ENCODE data around the gene TRIP12.
A peak's percentile ranks its signal among the peaks of the same experiment; 100 is the strongest.
"Not testable (repeated sequence)": the region's sequence is repeated elsewhere in the genome, so short reads cannot be mapped to it uniquely, and the experiment has no call there.

TRIP12 gene

DNA sequence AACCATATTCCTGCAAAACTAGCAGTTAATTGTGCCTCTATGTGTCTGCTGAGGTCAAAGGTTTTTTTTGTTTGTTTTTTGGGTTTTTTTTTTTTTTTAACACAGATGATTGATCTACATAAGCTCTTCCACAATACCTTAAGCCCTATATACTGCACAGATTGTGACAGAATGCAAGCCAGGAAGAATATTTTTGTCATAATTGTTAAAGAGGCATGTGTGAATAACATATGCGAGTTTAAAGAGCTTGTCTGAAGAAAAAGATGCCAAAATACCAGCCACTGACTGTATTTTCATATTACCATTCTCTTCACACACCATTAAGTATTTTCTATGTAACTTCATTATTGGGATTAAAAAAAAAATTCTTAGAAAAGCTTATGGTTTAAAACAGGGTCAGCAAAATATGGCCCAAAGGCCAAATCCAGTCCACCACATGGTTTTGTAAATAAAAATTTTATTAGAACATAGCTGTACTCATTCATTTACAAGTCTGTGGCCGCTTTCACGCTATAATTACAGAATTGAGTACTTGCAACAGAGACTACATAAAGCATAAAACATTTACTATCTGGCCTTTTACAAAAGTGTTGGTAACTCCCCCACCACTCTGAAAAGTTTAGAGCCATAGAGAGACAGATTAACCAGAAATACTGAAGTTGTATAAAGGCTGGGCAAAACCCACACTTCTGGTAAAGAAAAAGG lies 89.9 kb downstream of the TRIP12 start:
- no peak for DNase-seq (ENCODE audit: low spot score)

DNA sequence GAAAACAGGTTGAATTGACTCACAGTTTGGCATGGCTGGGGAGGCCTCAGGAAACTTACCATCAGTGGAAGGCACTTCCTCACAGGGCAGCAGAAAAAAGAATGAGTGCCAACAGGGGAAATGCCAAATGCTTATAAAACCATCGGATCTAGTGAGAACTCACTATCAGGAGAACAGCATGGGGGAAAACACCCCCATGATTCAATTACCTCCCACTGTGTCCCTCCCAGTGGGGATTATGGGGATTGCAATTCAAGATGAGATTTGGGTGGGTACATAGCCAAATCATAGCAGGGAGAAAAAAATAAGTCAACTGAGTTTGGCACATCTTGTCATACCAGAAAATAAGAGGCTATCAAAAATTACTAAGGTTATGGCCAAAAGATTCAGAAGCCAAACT lies 96.3 kb downstream of the TRIP12 start:
- no peak for DNase-seq (ENCODE audit: low spot score)

GRCh38 chr2:229821316-229821715 lies 100.5 kb downstream of the TRIP12 start:
- no peak for DNase-seq (ENCODE audit: low spot score)

GRCh38 chr2:229818230-229818629 lies 103.6 kb downstream of the TRIP12 start:
- no peak for DNase-seq (ENCODE audit: low spot score)

- DNase-seq (ENCODE audit: low spot score), result peak; percentile 47
Measured at GRCh38 chr2:229815858-229816257, 106.0 kb downstream of the TRIP12 start.

- DNase-seq (ENCODE audit: low spot score), result no peak
Measured at GRCh38 chr2:229815342-229815741, 106.5 kb downstream of the TRIP12 start.

DNA sequence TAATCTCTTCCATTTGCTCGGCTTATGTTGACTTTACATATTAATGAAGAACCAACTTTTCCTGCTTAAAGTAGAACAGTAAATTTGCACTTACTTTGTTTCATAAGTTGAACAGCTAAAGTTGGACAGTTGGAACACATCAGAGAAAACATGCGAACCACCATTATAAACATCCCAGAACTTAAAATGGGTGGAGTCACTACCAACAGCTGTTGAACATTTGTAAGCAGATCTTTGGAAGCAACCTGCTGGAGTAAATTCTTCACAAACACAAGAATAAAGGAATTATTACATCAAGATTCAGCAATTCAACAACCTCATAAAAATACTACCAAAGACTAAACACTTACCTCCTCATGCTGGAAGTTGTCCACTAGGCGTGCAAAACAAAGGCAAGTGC lies 111.0 kb downstream of the TRIP12 start:
- peak; percentile 15 for DNase-seq (ENCODE audit: low spot score)

GRCh38 chr2:229805559-229805958 lies 116.2 kb downstream of the TRIP12 start:
- no peak for DNase-seq (ENCODE audit: low spot score)

GRCh38 chr2:229802785-229803184 lies 119.0 kb downstream of the TRIP12 start:
- DNase-seq (ENCODE audit: low spot score), result no peak

- DNase-seq (ENCODE audit: low spot score), result peak; percentile 61
Measured at GRCh38 chr2:229800997-229801754, 120.6 kb downstream of the TRIP12 start.

DNA sequence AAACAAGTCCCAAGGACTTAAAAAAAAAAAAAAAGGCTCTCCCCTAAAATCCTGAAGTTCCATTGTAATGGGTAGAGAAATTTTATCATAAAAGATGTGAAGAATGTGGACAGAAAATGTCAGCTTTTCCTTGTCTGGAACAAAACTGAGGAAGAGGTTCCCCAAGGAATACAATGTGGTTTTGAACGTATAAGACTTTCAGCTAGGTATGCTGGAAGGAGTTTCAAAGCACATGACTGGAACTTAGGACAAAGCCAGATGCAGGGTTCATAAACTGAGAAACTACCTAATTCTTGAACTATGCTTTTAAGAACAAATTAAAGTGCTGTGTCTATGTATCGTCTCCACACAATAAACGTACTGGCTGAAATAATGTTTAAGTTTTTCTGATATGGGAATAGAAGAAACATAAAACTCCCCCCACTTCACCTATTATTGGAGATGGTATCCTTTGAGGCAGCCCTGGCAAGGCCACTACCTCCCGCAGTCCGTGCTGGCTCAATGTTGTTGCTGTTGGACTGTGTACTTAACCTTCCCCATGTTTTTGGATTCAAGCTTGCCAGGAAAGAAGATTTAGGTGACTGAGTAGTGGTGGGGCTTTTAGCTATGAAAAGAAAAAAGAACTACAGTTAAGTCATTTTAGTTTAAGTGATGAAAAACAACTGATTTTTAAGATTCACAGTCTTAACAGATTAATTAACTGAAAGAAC lies 123.2 kb downstream of the TRIP12 start:
- DNase-seq (ENCODE audit: low spot score), result no peak

DNA sequence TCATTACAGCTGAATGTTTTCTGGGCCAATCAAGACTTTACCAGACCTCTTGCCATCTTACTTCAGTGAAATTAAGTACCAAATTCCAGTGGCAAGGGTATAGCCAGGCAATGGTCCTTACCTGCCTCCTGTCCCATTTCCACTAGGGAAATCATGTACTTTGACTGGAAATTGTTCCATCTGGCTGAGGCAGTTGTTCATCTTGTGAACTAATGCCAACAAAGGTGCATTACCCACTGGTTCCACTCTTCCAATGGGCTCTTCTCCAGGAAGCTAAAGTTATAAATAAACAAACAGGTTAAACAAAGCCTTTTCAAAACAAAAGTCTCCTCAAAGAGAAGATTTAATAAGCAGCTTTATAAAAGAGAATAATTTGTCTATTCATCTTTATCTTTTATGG lies 126.8 kb downstream of the TRIP12 start:
- DNase-seq (ENCODE audit: low spot score), result no peak

- no peak for DNase-seq (ENCODE audit: low spot score)
Measured at GRCh38 chr2:229794636-229795035, 127.2 kb downstream of the TRIP12 start.

DNA sequence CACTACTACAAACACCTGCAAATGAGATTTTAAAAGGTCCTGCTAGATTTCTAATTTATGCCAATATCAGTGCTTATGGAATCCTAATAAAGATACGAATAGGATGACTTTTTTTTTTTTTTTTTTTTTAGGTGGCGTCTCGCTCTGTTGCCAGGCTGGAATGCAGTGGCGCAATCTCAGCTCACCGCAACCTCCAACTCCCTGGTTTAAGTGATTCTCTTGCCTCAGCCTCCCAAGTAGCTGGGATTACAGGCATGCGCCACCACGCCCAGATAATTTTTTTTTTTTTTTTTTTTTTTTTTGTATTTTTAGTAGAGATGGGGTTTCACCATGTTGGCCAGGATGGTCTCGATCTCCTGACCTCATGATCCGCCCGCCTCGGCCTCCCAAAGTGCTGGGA lies 135.5 kb downstream of the TRIP12 start:
- DNase-seq (ENCODE audit: low spot score), result not testable (repeated sequence)

- DNase-seq (ENCODE audit: low spot score), result no peak
Measured at GRCh38 chr2:229784791-229785190, 137.0 kb downstream of the TRIP12 start.

- DNase-seq (ENCODE audit: low spot score), result no peak
Measured at GRCh38 chr2:229783108-229783721, 138.6 kb downstream of the TRIP12 start.

- DNase-seq (ENCODE audit: low spot score), result peak; percentile 68
Measured at GRCh38 chr2:229780856-229781773, 140.7 kb downstream of the TRIP12 start.

- DNase-seq (ENCODE audit: low spot score), result no peak
Measured at GRCh38 chr2:229779650-229780049, 142.2 kb downstream of the TRIP12 start.

GRCh38 chr2:229777716-229778115 lies 144.1 kb downstream of the TRIP12 start:
- DNase-seq (ENCODE audit: low spot score), result no peak

DNA sequence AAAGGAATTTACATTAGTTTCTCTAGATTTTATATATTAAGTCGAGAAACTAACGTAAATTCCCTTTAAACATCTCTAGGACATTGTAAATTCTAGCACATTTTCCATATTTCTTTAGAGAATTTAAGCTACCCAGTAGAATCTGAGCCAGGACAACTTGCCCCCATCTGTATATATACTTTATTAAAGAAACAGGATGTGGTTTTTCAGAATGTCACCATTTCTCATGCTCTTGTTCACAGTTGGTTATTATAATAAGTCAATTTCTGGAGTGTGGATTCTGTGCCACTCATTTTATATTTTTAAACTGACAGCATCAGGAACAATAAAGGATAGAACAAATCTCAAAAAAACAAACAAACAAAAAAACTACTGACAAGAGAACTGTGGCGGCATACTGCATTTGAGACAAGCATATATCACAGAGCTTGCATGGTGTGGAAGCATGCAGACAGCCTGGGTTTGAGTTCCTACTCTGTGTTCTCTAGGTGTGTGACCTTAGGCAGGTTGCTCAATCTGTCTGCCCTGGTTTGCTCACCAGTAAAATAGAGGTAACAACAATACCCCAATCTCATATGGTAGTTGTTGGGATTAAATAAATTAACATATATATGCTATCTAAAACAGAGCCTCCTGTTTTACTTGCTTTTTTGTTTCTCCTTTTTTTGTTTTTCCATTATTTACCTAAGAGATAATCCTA lies 146.0 kb downstream of the TRIP12 start:
- DNase-seq (ENCODE audit: low spot score), result no peak

- no peak for DNase-seq (ENCODE audit: low spot score)
Measured at GRCh38 chr2:229774237-229774636, 147.6 kb downstream of the TRIP12 start.
